Sciatic nerve (tissue), 2 donors: ENCODE data around the gene CAPN11. TPM values are rescaled to one million over a fixed set of nuclear protein-coding genes. Genes with fewer than 3 reads are reported as not detected.
"Not testable (repeated sequence)": the region's sequence is repeated elsewhere in the genome, so short reads cannot be mapped to it uniquely, and the experiment has no call there.

Experiments used
- ATAC-seq: fragments of 200-7000 bp; cut with Tn5 transposase; one replicate; pipeline ENCODE4 v1.9.1; 2020; ENCODE audit warnings: mild to moderate bottlenecking, moderate library complexity
- DNase-seq: peaks from one replicate; pipeline ENCODE4 v3.0.0-alpha.2; 2020; ENCODE audit warnings: low spot score
- intact Hi-C: fragments of 100-400 bp; cut with DNase I; formaldehyde crosslinking; loops from one replicate; pipeline ENCODE4 v1.14.2; 2022
- total RNA-seq: library from RNA; stranded (reverse); fragmentation: NEBNext Ultra II Directional; extraction: Animal tissue kit (Norgen Biotek cat#: 25700); gene quantifications from one replicate; pipeline ENCODE4 v1.2.1, GENCODE V29; 2021
- donor health status: DM: no; HTN: no; CAD: no.
- donor health status: DM: no; HTN: no; CAD: no.

Gene CAPN11
- total RNA-seq, 1 donor from 2014 or later, result 6.9 TPM

GRCh38 chr6:44176762-44177509 is 18.3 kb downstream of the CAPN11 start:
- DNase-seq, result no peak
- no peak for ATAC-seq
- intact Hi-C loops, result loop anchor here (1.0 kb wide), 1 partner anchor 43 kb away; no protein-coding TSS in a partner anchor

GRCh38 chr6:44177691-44178423 is 19.2 kb downstream of the CAPN11 start:
- intact Hi-C loops, result no loop called here
- DNase-seq (peak; percentile 73), ATAC-seq (peak; percentile 83)

DNA sequence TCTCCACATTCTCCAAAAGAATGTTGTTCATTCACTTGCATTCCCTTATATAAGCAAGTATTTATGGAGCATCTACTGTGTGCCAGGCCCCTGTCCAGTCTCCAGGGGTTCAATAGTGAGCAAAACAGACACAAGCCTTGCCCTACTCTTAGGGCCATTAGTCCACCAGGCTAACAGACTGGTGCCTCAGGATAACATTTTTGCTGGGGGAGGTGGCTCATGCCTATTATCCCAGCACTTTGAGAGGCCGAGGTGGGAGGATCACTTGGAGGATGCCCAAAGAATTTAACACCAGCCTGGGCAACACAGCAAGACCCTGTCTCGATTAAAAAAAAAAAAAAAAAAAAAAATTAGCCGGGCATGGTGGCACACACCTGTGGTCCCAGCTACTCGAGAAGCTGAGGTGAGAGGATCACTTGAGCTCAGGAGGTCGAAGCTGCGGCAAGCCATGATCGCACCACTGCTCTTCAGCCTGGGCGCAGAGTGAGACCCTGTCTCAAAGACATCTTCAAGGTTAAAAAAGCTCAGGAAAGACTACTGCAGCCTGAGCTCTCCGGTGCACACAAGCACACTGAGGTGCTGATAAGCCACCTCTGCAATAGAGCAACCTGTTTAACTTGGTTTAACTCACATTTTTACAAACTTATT is 19.9 kb downstream of the CAPN11 start:
- intact Hi-C loops, result no loop called here
- no peak for ATAC-seq
- DNase-seq, result no peak

GRCh38 chr6:44179072-44179536 is 20.5 kb downstream of the CAPN11 start:
- intact Hi-C loops, result no loop called here
- DNase-seq (no peak), ATAC-seq (no peak)

- intact Hi-C loops, result no loop called here
- no peak for ATAC-seq
- no peak for DNase-seq
Measured at GRCh38 chr6:44179648-44180047, 21.0 kb downstream of the CAPN11 start.

- DNase-seq (no peak), ATAC-seq (no peak)
- intact Hi-C loops, result no loop called here
Measured at GRCh38 chr6:44180406-44180805, 21.8 kb downstream of the CAPN11 start.

- intact Hi-C loops, result no loop called here
- ATAC-seq (no peak), DNase-seq (no peak)
Measured at GRCh38 chr6:44180886-44181285, 22.3 kb downstream of the CAPN11 start.

DNA sequence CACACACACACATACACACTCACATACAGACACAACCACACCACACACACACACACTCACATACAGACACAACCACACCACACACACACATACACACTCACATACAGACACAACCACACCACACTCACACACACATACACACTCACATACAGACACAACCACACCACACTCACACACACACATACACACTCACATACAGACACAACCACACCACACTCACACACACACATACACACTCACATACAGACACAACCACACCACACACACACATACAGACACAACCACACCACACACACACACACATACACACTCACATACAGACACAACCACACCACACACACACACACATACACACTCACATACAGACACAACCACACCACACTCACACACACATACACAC is 23.2 kb downstream of the CAPN11 start:
- DNase-seq, intact Hi-C loops, ATAC-seq: not testable (repeated sequence)

DNA sequence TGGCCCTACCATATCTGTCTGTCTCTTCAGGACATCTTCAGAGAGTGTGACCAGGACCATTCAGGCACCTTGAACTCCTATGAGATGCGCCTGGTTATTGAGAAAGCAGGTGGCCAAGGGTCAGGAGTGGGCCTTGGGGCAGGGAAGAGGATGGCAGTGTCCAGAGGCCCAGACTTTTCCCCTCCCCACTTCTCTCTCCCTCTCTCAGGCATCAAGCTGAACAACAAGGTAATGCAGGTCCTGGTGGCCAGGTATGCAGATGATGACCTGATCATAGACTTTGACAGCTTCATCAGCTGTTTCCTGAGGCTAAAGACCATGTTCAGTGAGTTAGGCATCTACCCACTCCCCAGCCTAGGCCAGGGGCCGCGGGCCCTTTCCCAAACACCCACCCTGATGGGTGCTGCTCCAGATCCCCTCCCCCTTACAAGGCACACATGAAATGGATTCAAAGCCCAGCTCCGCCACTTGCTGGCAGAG is 24.3 kb downstream of the CAPN11 start:
- intact Hi-C loops, result no loop called here
- no peak for ATAC-seq

DNA sequence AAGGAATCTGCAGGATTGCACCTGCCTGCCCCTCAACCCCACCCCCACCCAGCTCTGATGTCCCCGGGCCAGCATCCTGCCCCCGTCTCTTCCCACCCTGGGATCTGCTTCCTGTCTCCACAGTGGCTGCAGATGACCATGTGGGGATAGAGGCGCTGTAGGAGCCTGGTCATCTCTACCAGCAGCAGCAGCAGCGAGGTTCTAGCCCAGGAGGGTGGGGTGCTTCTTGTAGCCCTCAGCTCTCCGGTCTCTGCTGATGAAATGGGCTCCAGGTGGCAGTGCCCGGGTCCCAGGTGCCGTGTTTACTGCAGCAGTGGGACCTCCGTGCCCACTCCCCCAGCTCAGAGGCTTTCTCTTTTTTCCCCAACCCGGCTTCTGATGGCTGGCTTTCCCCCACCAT is 25.2 kb downstream of the CAPN11 start:
- no peak for ATAC-seq
- intact Hi-C loops, result no loop called here
- no peak for DNase-seq

More for the DNA sequence above, 24.3 kb downstream of the CAPN11 start:
- DNase-seq, result no peak

GRCh38 chr6:44185356-44185755 is 26.7 kb downstream of the CAPN11 start:
- intact Hi-C loops, ATAC-seq, DNase-seq: not testable (repeated sequence)

DNA sequence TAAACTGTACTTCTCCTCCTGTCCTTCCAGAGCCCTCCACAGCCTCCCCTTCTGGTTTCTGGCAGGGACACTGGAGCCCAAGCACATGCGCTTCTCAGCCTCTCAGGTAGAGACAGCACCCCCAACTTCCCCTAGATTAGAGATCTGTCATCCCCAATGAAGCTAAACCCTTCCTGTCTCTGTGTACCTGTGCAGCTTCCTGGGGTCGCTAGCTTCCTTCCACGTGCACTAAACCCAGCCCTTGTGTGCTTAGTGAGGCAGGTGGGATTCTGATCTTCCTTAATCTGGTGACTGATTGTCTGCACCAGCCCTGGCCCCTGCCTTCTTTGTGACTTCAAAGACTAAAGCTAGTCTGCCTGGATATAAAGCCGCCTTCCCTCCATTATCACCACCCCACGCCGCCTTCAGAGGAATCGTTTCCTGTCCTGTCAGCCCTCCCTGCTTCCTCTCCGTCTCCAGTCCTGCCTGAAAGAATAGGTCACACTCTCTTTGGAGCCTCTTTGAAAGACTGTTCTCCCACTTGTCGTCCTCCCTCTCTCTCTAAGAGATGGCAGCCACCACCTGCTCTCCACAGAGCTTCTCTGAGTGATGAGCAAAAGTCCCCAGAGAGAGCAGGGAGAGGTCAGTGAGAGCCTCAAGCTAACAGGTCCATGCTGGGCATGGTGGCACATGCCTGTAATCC is 27.5 kb downstream of the CAPN11 start:
- intact Hi-C loops, result no loop called here
- DNase-seq, result no peak
- ATAC-seq, result no peak

DNA sequence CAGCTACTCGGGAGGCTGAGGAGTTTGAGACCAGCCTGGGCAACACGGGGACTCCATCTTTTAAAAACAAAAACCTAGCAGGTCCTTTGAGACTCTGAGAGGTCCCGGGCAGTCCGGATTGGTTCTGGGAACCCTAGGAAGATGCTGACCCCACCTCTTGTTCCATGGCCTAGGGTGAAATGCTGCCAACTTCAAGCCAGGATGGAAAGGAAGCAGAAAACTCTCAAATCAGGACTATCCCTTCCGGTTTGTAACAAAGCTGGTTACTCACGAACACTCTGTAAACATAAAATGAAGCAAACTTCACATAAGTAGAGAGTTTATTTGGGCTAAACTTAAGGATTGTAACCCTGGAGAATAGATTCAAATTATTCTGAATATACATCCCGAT is 28.0 kb downstream of the CAPN11 start:
- DNase-seq, result no peak
- intact Hi-C loops, result no loop called here
- ATAC-seq, result no peak

DNA sequence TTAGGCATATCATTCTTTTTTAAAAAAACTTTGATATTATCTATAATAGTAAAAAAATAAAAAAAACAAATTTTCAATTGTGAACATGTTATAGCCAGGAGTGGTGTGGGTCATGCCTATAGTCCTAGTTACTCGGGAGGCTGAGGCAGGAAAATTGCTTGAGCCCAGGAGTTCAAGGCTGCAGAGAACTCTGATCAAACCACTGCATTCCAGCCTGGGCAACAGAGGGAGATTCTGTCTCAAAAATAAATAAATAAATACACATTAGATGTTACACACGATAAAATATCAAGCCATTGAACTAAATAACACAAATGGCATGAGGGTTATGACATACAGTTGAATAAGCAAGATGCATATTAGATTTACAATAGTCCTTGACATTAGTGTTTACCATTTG is 30.2 kb downstream of the CAPN11 start:
- intact Hi-C loops, result no loop called here
- DNase-seq (no peak), ATAC-seq (no peak)

GRCh38 chr6:44189257-44189656 is 30.6 kb downstream of the CAPN11 start:
- DNase-seq (no peak), ATAC-seq (no peak)
- intact Hi-C loops, result no loop called here

GRCh38 chr6:44190715-44191114 is 32.1 kb downstream of the CAPN11 start:
- intact Hi-C loops, result no loop called here
- DNase-seq (no peak), ATAC-seq (no peak)

GRCh38 chr6:44192428-44193041 is 33.9 kb downstream of the CAPN11 start:
- no peak for DNase-seq
- no peak for ATAC-seq
- intact Hi-C loops, result no loop called here

GRCh38 chr6:44193307-44193910 is 34.8 kb downstream of the CAPN11 start:
- intact Hi-C loops, result no loop called here
- DNase-seq (no peak), ATAC-seq (no peak)
